RPMI8226 (cell line): Measurements from ENCODE around the gene TMEM256.
A peak's percentile ranks its signal among the peaks of the same experiment; 100 is the strongest.

Experiments used
- DNase-seq: peaks from one replicate; pipeline ENCODE4 v3.0.0-alpha.2; 2015

The TMEM256 gene

DNA sequence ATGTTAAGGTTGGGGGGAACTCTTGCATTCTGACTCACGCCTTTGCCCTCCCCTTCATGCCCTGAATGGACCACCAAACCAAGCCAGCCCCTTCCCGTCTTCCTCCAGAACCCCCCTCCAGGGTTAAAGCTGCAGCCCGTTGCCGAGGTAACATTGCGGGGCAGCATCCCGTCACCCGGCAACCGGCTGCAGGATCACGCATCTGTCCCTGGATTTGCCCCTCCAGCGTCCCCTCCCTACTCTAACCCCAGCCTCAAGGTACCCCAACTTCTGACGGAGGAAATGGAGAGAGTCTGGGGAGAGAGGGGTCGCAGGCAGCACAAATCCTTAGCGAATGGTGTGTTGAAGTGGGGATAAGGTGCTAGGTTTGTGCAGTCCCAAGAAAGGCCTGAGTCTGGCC lies 3.2 kb upstream of the TMEM256 start:
- no peak for DNase-seq

- peak; percentile 26 for DNase-seq
Measured at GRCh38 chr17:7406235-7406825, 2.4 kb upstream of the TMEM256 start.

GRCh38 chr17:7405350-7406234 lies 1.7 kb upstream of the TMEM256 start:
- DNase-seq: no peak

- DNase-seq: peak; percentile 69
Measured at GRCh38 chr17:7404737-7405349, 946 bp upstream of the TMEM256 start.

DNA sequence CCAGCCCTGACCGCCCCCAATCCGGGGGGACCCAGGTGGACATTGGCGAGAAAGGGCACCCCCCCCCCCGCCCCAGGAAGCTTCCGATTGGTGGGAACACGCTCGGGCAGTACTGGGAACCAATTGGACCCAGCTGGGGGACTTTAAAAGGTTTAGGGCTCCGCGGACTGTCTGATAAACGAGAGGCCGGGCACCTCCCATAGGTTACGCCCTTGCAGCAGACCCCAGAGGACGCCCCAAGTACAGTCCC lies 245 bp downstream of the TMEM256 start:
- no peak for DNase-seq

GRCh38 chr17:7403043-7403726 lies 712 bp downstream of the TMEM256 start:
- DNase-seq: no peak

GRCh38 chr17:7398612-7399011 lies 5.3 kb downstream of the TMEM256 start:
- DNase-seq: no peak

DNA sequence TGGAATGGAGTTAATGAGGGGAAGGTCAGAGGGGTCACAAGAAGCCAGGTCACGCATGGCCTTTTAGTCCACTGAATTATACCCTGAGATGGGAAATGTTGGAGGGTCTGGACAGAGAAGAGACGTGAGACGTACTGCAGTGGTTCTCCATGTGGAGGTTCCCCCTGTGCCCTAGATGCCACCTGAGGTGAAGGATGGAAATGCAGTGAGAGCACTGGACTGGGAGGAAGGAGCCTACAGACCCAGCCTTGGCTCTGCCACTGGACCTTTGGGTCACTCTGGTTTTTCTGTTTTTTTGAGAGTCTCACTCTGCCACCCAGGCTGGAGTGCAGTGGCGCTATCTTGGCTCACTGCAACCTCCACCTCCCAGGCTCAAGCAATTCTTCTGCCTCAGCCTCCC lies 7.8 kb downstream of the TMEM256 start:
- DNase-seq: no peak

DNA sequence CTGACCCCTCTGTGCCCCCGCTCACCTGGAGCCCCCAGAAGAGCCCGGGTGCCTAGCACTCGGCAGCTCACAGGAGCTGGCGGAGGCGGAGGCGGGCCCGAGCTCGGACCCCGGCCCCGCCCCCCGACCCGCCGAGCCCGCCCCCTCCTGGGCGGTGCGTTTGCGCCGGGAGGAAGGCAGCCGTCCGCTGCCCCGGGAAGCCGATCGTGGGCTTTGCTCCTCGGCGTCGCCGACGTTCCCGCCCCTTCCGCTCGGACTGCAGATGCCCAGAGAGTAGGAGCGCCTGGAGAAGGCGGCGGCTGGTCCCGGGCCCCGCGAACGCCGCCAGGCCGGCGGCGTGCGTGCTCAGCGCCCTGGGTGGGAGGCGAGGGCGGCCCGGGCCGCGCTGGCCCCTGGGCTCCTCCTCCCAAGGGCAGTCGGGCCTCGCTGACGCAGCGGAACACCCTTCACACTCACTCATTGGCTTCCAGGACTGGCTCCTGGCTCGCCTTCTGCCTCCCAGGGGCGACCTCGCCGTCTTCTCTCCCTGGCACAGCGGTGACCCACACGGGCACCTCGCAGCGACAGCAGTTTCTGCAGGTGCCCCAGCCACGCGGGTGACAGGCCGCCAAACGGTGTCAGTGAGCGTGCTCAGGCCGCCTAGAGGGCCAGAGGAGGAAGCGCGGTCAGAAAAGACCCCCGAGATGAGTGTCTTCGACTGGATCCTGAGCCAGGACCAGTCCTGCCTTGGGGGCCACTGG lies 9.3 kb downstream of the TMEM256 start, which contains the start of gene PLSCR3:
Gene PLSCR3 (minus strand): TSS at position 74 of the 740 bp plus-strand sequence. CDS start 415 bp downstream, outside the sequence.
- peak; percentile 87 for DNase-seq

DNA sequence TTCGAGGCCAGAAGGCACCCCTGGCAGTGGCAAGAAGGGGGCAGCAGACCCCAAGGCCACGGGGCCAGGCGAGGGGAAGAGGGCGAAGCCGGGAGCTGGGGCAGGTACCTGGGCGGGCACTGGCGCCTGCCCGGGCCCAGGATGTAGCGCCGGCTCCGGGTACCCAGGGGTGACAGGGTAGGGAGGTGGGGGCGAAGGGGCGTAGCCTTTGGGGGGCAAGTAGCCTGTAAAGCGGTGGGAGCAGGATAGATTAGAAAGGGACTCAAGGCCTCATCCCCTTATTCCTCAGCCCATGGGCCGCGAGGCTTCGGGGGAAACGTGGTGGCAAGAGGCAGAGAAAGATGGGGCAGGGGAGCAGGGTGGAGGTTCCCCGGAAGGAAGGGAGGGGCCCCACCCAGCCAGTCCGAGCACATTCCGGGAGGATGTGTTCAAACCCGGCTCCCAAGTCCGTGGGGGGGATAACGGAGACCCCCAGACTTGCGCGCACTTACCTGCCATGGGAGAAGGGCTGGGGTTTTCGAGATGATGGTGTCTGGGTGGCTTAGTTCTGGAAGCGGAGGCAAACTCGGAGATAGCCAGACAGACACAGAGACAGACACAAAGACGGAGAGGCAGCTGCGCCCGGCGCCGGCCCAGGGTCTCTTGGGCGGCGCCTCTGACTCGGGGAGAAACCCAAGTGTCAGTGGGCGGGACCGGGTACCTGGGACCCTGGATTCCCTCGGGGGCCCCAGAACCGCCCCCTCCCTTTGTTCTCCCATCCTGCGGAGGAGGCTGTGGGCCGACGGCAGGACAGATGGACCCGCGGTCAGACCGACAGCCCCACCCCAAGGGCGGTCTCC lies 10.1 kb downstream of the TMEM256 start:
- peak; percentile 46 for DNase-seq

DNA sequence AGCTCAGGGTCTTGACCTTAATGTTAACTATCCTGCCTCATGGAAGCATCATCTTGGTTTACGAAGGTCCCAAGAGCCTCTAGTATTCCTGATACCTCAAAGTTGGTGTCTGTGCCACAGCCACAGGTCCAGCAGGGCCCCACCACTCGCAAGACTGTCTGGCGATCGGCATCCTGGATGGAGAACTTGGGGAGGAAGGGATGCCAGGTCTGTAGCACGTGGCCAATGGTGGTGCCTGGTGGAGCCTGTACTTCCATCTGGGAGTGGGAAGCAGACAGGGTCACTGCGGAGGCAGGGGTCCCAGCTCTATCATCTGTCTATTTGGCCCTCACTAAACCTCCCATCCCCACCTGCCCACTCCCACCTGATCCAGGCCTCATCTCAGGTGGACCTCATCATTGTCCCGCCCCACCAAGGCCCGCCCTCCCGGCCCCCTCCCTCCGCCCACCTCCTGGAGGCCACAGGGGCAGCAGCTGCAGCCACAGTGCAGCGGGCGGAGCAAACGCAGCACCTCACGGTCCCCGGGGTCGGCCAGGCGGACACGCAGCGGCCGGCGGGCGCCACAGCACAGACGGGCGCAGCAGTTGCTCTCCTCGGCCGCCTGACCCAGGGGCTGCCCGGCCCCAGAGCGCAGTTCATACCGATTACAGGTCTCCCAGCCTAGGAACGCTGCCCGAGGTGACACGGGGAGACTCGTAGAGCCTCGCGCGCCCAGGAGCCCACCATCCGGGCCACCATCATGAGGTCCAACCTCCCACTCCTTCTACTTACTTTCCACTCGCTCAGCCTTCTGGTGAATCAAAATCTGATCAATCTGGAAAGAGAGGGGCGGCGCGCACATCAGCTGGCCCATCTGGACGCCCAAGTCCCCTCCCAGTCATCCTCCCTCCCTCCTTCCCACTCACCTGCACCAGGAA lies 10.9 kb downstream of the TMEM256 start:
- DNase-seq: no peak

DNA sequence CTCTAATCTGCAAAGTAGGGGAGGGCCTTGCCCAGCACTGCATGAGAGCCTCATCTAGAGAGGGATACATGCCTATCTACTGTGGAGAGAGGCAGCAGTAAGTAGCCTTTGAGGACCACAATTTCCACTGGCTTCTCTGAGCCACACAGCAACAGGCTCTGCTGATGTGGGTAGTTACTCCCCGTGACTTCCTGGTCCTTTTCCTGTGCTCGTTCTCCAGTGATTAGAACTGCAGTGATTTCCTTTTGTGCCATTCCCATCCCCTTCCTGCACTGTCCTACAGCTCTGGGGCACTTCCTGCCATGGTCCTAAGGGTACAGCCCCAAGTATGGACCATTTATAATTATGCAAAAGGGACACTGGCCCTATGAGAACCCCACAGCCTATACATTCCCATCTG lies 12.6 kb downstream of the TMEM256 start:
- no peak for DNase-seq

DNA sequence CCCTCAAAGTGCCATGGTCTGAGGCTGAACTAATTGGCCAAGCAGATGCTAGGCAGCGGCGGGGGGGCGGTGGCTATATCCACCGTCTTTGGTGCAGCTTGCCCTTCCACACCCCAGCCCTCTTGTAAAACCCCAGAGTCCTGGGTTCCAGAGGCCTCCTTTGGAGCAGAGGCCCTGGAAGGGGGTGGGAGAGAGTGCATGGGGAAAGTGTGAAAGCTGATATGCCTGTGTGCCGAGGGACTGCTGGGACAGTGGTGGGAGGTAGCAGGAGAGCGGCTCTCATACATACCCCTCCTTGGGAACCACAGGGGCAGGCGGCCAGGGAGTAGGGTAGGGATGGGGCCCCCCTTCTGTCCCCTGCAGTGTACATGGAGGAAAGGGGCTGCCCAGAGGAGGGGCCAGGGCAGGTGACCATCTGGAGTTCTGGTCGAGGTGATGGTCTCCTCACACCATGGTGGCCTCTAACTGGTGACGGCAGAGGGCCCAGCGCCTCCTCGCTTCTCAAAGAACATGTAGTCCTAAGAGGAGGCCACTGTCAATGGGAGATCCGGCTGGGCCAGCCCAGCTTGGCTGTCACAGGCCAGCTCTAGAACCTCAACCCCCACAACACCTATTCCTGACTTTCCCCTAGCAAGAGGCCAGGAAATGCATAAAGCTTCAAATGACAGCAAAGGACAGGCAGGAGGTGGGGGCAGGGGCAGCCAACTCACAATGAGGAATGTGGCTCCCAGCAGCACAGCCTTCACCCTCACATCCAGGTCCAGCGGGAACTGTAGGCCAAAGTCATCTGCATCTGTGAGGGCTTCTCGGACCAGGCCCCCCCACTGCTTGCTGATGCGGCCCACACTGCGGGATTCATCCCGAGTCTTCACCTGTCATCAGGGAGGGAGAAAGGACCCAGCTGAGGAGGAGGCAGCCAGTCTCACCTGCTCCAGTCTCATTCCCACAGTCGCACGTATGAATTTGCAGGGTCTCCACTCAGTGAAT lies 13.7 kb downstream of the TMEM256 start:
- no peak for DNase-seq

GRCh38 chr17:7388856-7389255 lies 15.0 kb downstream of the TMEM256 start:
- DNase-seq: no peak

GRCh38 chr17:7384489-7385081 lies 19.3 kb downstream of the TMEM256 start:
- no peak for DNase-seq

DNA sequence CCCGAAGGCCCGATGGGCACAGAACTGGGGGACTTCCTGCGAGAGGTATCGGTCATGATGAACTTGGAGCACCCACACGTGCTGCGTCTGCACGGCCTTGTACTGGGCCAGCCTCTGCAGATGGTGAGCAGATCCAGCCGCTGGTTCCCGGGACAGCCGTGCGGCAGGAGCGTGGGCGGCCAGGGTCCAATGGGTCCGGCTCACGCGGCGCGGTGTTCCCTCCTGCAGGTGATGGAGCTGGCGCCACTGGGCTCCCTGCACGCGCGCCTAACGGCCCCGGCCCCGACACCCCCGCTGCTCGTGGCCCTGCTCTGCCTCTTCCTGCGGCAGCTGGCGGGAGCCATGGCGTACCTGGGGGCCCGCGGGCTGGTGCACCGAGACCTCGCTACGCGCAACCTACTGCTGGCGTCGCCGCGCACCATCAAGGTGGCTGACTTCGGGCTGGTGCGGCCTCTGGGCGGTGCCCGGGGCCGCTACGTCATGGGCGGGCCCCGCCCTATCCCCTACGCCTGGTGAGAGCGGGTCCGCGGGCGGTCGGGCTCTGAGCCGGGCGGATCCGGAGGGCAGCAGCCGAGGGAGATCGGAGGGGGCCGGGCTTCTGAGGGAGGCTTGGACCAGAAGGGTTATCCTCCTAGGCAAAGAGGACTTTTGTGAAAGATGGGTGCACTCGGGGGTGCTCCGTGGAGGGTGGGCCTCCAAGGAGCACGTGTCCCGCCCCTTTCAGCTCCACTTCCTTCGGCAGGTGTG lies 20.0 kb downstream of the TMEM256 start:
- no peak for DNase-seq

- no peak for DNase-seq
Measured at GRCh38 chr17:7383371-7383741, 20.5 kb downstream of the TMEM256 start.

DNA sequence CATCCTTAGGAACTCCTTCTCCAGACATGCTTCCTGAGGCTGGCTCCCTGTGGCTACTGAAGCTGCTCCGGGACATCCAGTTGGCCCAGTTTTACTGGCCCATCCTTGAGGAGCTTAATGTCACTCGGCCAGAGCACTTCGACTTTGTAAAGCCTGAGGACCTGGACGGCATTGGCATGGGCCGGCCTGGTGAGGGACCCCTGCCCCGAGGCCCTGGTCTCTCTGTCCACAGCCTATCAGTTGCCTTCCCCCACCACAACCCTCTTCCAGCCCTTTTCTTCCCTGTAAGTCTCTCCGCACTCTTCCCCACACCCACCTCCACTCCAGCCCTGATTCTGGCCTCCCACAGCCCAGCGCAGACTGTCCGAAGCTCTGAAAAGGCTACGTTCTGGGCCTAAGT lies 21.0 kb downstream of the TMEM256 start:
- no peak for DNase-seq
